IMR-90 (cell line): ENCODE measurements around the gene KRTAP4-2. TPM values are rescaled to one million over a fixed set of nuclear protein-coding genes. Genes with fewer than 3 reads are reported as not detected.
A peak's percentile ranks its signal among the peaks of the same experiment; 100 is the strongest.

Experiments used
- ATAC-seq: fragments of 200-7000 bp; cut with Tn5 transposase; 2 replicates; pipeline ENCODE4 v1.9.1; 2020; ENCODE audit warnings: low read depth, mild to moderate bottlenecking, moderate library complexity
- BruUV-seq: library from RNA; stranded (reverse); fragments of 400-500 nt; replicated peaks from 2 replicates; lab custom pipeline; 2021; lab: Mats Ljungman, UMichigan
- CTCF ChIA-PET: fragments of 300-600 bp; formaldehyde crosslinking; extraction: SDS; loops from one replicate; lab custom pipeline; 2021; ENCODE audit warnings: antibody characterized with exemption; lab: Yijun Ruan, JAX
- POLR2A ChIA-PET: fragments of 300-600 bp; sonication (Branson Sonifier 250); formaldehyde crosslinking; loops from one replicate; lab custom pipeline; 2022; ENCODE audit warnings: antibody characterized with exemption; ENCODE audit not compliant: unreplicated experiment; lab: Charles Lee
- DNase-seq: peaks from one replicate; pipeline ENCODE4 v3.0.0; 2013
- H2AFZ ChIP-seq: replicated peaks from 2 replicates; pipeline ENCODE3; 2013; ENCODE audit warnings: low read length, mild to moderate bottlenecking; ENCODE audit not compliant: poor library complexity
- H2AK5ac ChIP-seq: 2 replicates; pipeline ENCODE4 v1.6.1; 2013; ENCODE audit warnings: low read depth, low read length, inconsistent platforms
- H2AK9ac ChIP-seq: replicated peaks from 2 replicates; pipeline ENCODE3; 2013; ENCODE audit warnings: mild to moderate bottlenecking, low read depth, low read length, moderate library complexity; ENCODE audit not compliant: poor library complexity
- H2BK120ac ChIP-seq: 2 replicates; pipeline ENCODE4 v1.6.1; 2013; ENCODE audit warnings: low read depth, low read length, inconsistent platforms
- H2BK15ac ChIP-seq: 3 replicates; pipeline ENCODE4 v1.6.1; 2013; ENCODE audit warnings: low read depth, low read length, inconsistent platforms
- H2BK20ac ChIP-seq: 2 replicates; pipeline ENCODE4 v1.6.1; 2013; ENCODE audit warnings: low read depth, mild to moderate bottlenecking, inconsistent platforms, low read length, moderate library complexity
- H2BK5ac ChIP-seq: 2 replicates; pipeline ENCODE4 v1.6.1; 2013; ENCODE audit warnings: mild to moderate bottlenecking, low read depth, low read length, inconsistent platforms; ENCODE audit not compliant: poor library complexity, severe bottlenecking
- H3K14ac ChIP-seq: replicated peaks from 2 replicates; pipeline ENCODE4 v1.6.1; 2013; ENCODE audit warnings: low read depth, low read length, inconsistent platforms
- H3K18ac ChIP-seq: 2 replicates; pipeline ENCODE4 v1.6.1; 2013; ENCODE audit warnings: low read depth, low read length, control low read depth
- H3K23ac ChIP-seq: 2 replicates; pipeline ENCODE4 v1.6.1; 2013; ENCODE audit warnings: low read depth, low read length, inconsistent platforms
- H3K27ac ChIP-seq: 2 replicates; pipeline ENCODE4 v1.5.1; 2013; ENCODE audit warnings: mild to moderate bottlenecking, control low read depth, low read length; ENCODE audit not compliant: insufficient read depth
- H3K27me3 ChIP-seq: 2 replicates; pipeline ENCODE4 v1.6.1; 2013; ENCODE audit warnings: low read length; ENCODE audit not compliant: control insufficient read depth, insufficient read depth
- H3K36me3 ChIP-seq: 2 replicates; pipeline ENCODE4 v1.6.1; 2013; ENCODE audit warnings: low read length, mixed read lengths; ENCODE audit not compliant: control insufficient read depth, insufficient read depth
- H3K4ac ChIP-seq: 2 replicates; pipeline ENCODE4 v1.6.1; 2013; ENCODE audit warnings: low read depth, low read length, inconsistent platforms
- H3K4me1 ChIP-seq: 2 replicates; pipeline ENCODE4 v1.6.1; 2013; ENCODE audit warnings: low read length, mixed read lengths; ENCODE audit not compliant: control insufficient read depth, insufficient read depth
- H3K4me2 ChIP-seq: 2 replicates; pipeline ENCODE4 v1.6.1; 2013; ENCODE audit warnings: low read depth, mild to moderate bottlenecking, control low read depth, low read length, moderate library complexity
- H3K4me3 ChIP-seq: 2 replicates; pipeline ENCODE4 v1.5.1; 2013; ENCODE audit warnings: low read depth, mild to moderate bottlenecking, control low read depth, low read length, moderate library complexity; ENCODE audit not compliant: insufficient read depth
- H3K56ac ChIP-seq: 2 replicates; pipeline ENCODE4 v1.6.1; 2013; ENCODE audit warnings: low read length, inconsistent platforms; ENCODE audit not compliant: insufficient read depth; ENCODE audit errors: extremely low read depth
- H3K79me1 ChIP-seq, 2 experiments: 2 replicates each; pipeline ENCODE4 v1.6.1; 2013; ENCODE audit warnings: low read length in 2 of 2, inconsistent platforms in 1 of 2, low read depth in 1 of 2
- H3K9ac ChIP-seq: 2 replicates; pipeline ENCODE4 v1.6.1; 2013; ENCODE audit warnings: low read depth, low read length, control low read depth
- H3K9me1 ChIP-seq: 2 replicates; pipeline ENCODE4 v1.6.1; 2013; ENCODE audit warnings: low read length, inconsistent platforms; ENCODE audit not compliant: insufficient read depth
- H3K9me3 ChIP-seq: 2 replicates; pipeline ENCODE4 v1.6.1; 2013; ENCODE audit warnings: low read length; ENCODE audit not compliant: control insufficient read depth, insufficient read depth
- H4K20me1 ChIP-seq: 2 replicates; pipeline ENCODE4 v1.6.1; 2013; ENCODE audit warnings: low read length, inconsistent platforms; ENCODE audit not compliant: insufficient read depth
- H4K5ac ChIP-seq: 2 replicates; pipeline ENCODE4 v1.6.1; 2013; ENCODE audit warnings: mild to moderate bottlenecking, low read depth, low read length, control low read depth
- H4K8ac ChIP-seq, 2 experiments: 2 replicates each; pipeline ENCODE4 v1.6.1; 2013; ENCODE audit warnings: low read depth in 2 of 2, low read length in 2 of 2, control low read depth in 1 of 2, inconsistent platforms in 1 of 2
- H4K91ac ChIP-seq: 2 replicates; pipeline ENCODE4 v1.6.1; 2013; ENCODE audit warnings: low read depth, low read length, inconsistent platforms; ENCODE audit not compliant: insufficient read depth
- BHLHE40 ChIP-seq: fragments of 150-350 bp; IDR thresholded peaks from 2 replicates; pipeline ENCODE4 v1.6.1; 2016; ENCODE audit warnings: mild to moderate bottlenecking, low read depth, low read length
- CEBPB ChIP-seq: IDR thresholded peaks from 2 replicates; pipeline ENCODE4 v1.6.1; 2012; ENCODE audit warnings: low read depth, low read length, improper control_type of control experiment
- FOS ChIP-seq: fragments of 150-350 bp; IDR thresholded peaks from 2 replicates; pipeline ENCODE4 v1.6.1; 2016; ENCODE audit warnings: low read depth, low read length
- MAFK ChIP-seq: IDR thresholded peaks from 2 replicates; pipeline ENCODE4 v1.6.1; 2012; ENCODE audit warnings: low read depth, low read length, improper control_type of control experiment
- MAZ ChIP-seq: IDR thresholded peaks from 2 replicates; pipeline ENCODE4 v1.6.1; 2012; ENCODE audit warnings: low read depth, mild to moderate bottlenecking, low read length, improper control_type of control experiment, moderate library complexity, borderline replicate concordance
- NFE2L2 ChIP-seq: fragments of 150-350 bp; IDR thresholded peaks from 2 replicates; pipeline ENCODE4 v1.6.1; 2016; ENCODE audit warnings: low read depth, mild to moderate bottlenecking, low read length
- POLR2A ChIP-seq: IDR thresholded peaks from 2 replicates; pipeline ENCODE4 v1.6.1; 2012; ENCODE audit warnings: mild to moderate bottlenecking, low read depth, low read length
- RAD21 ChIP-seq: IDR thresholded peaks from 2 replicates; pipeline ENCODE4 v1.6.1; 2012; ENCODE audit warnings: low read length, improper control_type of control experiment
- RFX5 ChIP-seq: IDR thresholded peaks from 2 replicates; pipeline ENCODE4 v1.8.0; 2012; ENCODE audit warnings: low read depth, mild to moderate bottlenecking, low read length, moderate library complexity
- SMC3 ChIP-seq: fragments of 150-350 bp; IDR thresholded peaks from 2 replicates; pipeline ENCODE4 v1.6.1; 2016; ENCODE audit warnings: low read depth, mild to moderate bottlenecking, antibody characterized with exemption, low read length, moderate library complexity
- USF2 ChIP-seq: fragments of 150-350 bp; IDR thresholded peaks from 2 replicates; pipeline ENCODE4 v1.6.1; 2017; ENCODE audit warnings: mild to moderate bottlenecking, antibody characterized with exemption, low read length, low read depth
- WGBS, 2 experiments: methylation state at CpG; one replicate each; pipeline versions ENCODE4 v1.1.5 to v1.1.7; 2013; ENCODE audit warnings: missing lambda C conversion rate in 2 of 2; ENCODE audit not compliant: insufficient read length in 1 of 2; ENCODE audit errors: extremely low coverage in 2 of 2; 5-methylcytosine and 5-hydroxymethylcytosine counted together
- dilution Hi-C: fragments of 300-500 bp; cut with HindIII; formaldehyde crosslinking; loops from one replicate; pipeline ENCODE4 v1.14.3; 2018; ENCODE audit warnings: low sequenced_read_pairs; ENCODE audit not compliant: unreplicated experiment
- in situ Hi-C: fragments of 300-500 bp; cut with MboI; formaldehyde crosslinking; loops from 3 replicates; pipeline ENCODE4 v1.14.3; 2019; ENCODE audit warnings: low sequenced_read_pairs, inconsistent platforms, mixed read lengths
- intact Hi-C: fragments of 100-400 bp; cut with micrococcal nuclease; formaldehyde crosslinking; loops from 2 replicates; pipeline ENCODE4 v1.10.0; 2022
- polyA plus RNA-seq, 3 experiments: library from polyadenylated mRNA; depleted of rRNA; stranded (reverse); fragments of >200 nt; gene quantifications; 2 replicates each; pipeline ENCODE4 v1.2.3, GENCODE V29; 2012; ENCODE audit warnings: low replicate concordance in 1 of 3
- total RNA-seq: library from RNA; depleted of rRNA; stranded (reverse); fragments of >200 nt; gene quantifications from 2 replicates; pipeline ENCODE4 v1.2.3, GENCODE V29; 2012

The KRTAP4-2 gene
- total and polyA plus RNA-seq, 2 of the 4 experiments (the other 2 are of a cell fraction), result not detected

GRCh38 chr17:41211845-41212466 lies 33.9 kb upstream of the KRTAP4-2 start:
- Histone ChIP-seq H4K91ac (no peak overlapping the region), H3K9me3 (no peaks in the 10 kb centered on the region), H2AK5ac (no peak overlapping the region), H3K9me1 (peaks cover 7% of the 10 kb centered on the region; the same call in 1 of the 2 replicates), H4K20me1 (no peaks in the 10 kb centered on the region), H3K56ac (no peak overlapping the region), H3K4me3 (no peak overlapping the region), H2BK15ac (no peak overlapping the region), H2AFZ (no peak overlapping the region), H3K9ac (no peak overlapping the region), H3K27ac (no peak overlapping the region), H3K79me1 (no peaks in the 10 kb centered on the region), H2AK9ac (no peak overlapping the region), H4K8ac (no peak overlapping the region), H3K4me2 (no peak overlapping the region), H2BK5ac (no peak overlapping the region), H3K27me3 (peaks cover 4% of the 10 kb centered on the region; the same call in 1 of the 2 replicates), H3K14ac (no peak overlapping the region), H3K4me1 (no peaks in the 10 kb centered on the region), H3K23ac (no peak overlapping the region), H3K36me3 (no peaks in the 10 kb centered on the region), H3K4ac (no peak overlapping the region), H2BK120ac (no peak overlapping the region), H3K18ac (no peak overlapping the region), H2BK20ac (no peak overlapping the region), H4K5ac (no peak overlapping the region)
- intact Hi-C loops, result no loop called here
- dilution Hi-C loops, result no loop called here
- WGBS, 2 experiments, result 11% methylated on average over 1 of the region's 1 CpG; no CpG with 5 or more reads in 1 of the 2 experiments
- no TSS peak for BruUV-seq
- in situ Hi-C loops, result no loop called here
- TF ChIP-seq MAFK, result no peak
- TF ChIP-seq RAD21, result no peak
- no peak for TF ChIP-seq MAZ
- TF ChIP-seq FOS, result 0 out of 2 replicates have a peak, but pooled peaks have one; percentile 19
- TF ChIP-seq NFE2L2, result peak; percentile 67; the same call in 1 of the 2 replicates
- TF ChIP-seq USF2, result no peak
- TF ChIP-seq CEBPB, result no peak
- TF ChIP-seq RFX5, result no peak
- TF ChIP-seq SMC3, result no peak
- TF ChIP-seq POLR2A, result no peak
- no peak for TF ChIP-seq BHLHE40
- ATAC-seq (no peak), DNase-seq (peak; percentile 73)
- POLR2A ChIA-PET, result no interaction called here
- CTCF ChIA-PET, result interaction anchor here (1.2 kb wide), 1 partner anchor 337 kb away, joined by 3 read pairs; no protein-coding TSS in a partner anchor
